Adipocyte (in vitro differentiated cells): ENCODE data around the gene KCNK15.
A peak's percentile ranks its signal among the peaks of the same experiment; 100 is the strongest.

ENCODE experiments used
- DNase-seq: peaks from one replicate; pipeline ENCODE4 v3.0.0-alpha.2; 2015; ENCODE audit warnings: low read depth
- H3K27me3 ChIP-seq: replicated peaks from 2 replicates; pipeline ENCODE4 v1.7.0; 2013; ENCODE audit warnings: mild to moderate bottlenecking, low read length, moderate library complexity; ENCODE audit not compliant: control insufficient read depth, insufficient read depth
- H3K36me3 ChIP-seq: 2 replicates; pipeline ENCODE4 v1.7.0; 2013; ENCODE audit warnings: low read length, mild to moderate bottlenecking, moderate library complexity; ENCODE audit not compliant: control insufficient read depth, insufficient read depth, severe bottlenecking
- H3K4me1 ChIP-seq: 2 replicates; pipeline ENCODE4 v1.7.0; 2013; ENCODE audit warnings: mild to moderate bottlenecking, low read length, moderate library complexity; ENCODE audit not compliant: control insufficient read depth, insufficient read depth
- H3K4me3 ChIP-seq: 2 replicates; pipeline ENCODE4 v1.7.0; 2013; ENCODE audit warnings: mild to moderate bottlenecking, low read length, moderate library complexity
- H3K9ac ChIP-seq: 2 replicates; pipeline ENCODE4 v1.7.0; 2013; ENCODE audit warnings: mild to moderate bottlenecking, low read length, moderate library complexity
- H3K9me3 ChIP-seq: 2 replicates; pipeline ENCODE4 v1.7.0; 2013; ENCODE audit warnings: mild to moderate bottlenecking, low read length, moderate library complexity; ENCODE audit not compliant: control insufficient read depth

Gene KCNK15

GRCh38 chr20:44739942-44740341, 5.7 kb upstream of the KCNK15 start:
- Histone ChIP-seq H3K4me1 (peaks cover 48% of the 10 kb centered on the region), H3K36me3 (no peaks in the 10 kb centered on the region), H3K9ac (peak overlapping the region; percentile 79), H3K27me3 (no peaks in the 10 kb centered on the region), H3K4me3 (peak overlapping the region; percentile 31), H3K9me3 (no peaks in the 10 kb centered on the region)
- no peak for DNase-seq

GRCh38 chr20:44742304-44743079, 3.2 kb upstream of the KCNK15 start:
- peak overlapping the region; percentile 66 for H3K9ac ChIP-seq
- DNase-seq = no peak
- no peak overlapping the region for H3K4me3 ChIP-seq

GRCh38 chr20:44743080-44743701, 2.5 kb upstream of the KCNK15 start:
- Histone ChIP-seq H3K27me3 (no peaks in the 10 kb centered on the region), H3K4me3 (no peak overlapping the region), H3K36me3 (no peaks in the 10 kb centered on the region), H3K4me1 (peaks cover 55% of the 10 kb centered on the region), H3K9me3 (no peaks in the 10 kb centered on the region), H3K9ac (no peak overlapping the region)
- DNase-seq = no peak

More at GRCh38 chr20:44742304-44743079, 3.2 kb upstream of the KCNK15 start:
- Histone ChIP-seq H3K4me1 (peaks cover 50% of the 10 kb centered on the region), H3K9me3 (no peaks in the 10 kb centered on the region), H3K36me3 (no peaks in the 10 kb centered on the region), H3K27me3 (no peaks in the 10 kb centered on the region)

- no peak for DNase-seq
- Histone ChIP-seq H3K36me3 (no peaks in the 10 kb centered on the region), H3K4me1 (peaks cover 50% of the 10 kb centered on the region), H3K9ac (no peak overlapping the region), H3K9me3 (no peaks in the 10 kb centered on the region), H3K4me3 (no peak overlapping the region), H3K27me3 (no peaks in the 10 kb centered on the region)
These were observed 1.6 kb upstream of the KCNK15 start for GRCh38 chr20:44743916-44744655.

GRCh38 chr20:44745122-44745597, 505 bp upstream of the KCNK15 start:
- peaks cover 5% of the 10 kb centered on the region for H3K27me3 ChIP-seq
- no peak for DNase-seq
- H3K4me1 ChIP-seq = peaks cover 39% of the 10 kb centered on the region
- no peak overlapping the region for H3K9ac ChIP-seq
- peak overlapping the region; percentile 80 for H3K4me3 ChIP-seq
- no peaks in the 10 kb centered on the region for H3K9me3 ChIP-seq
- H3K36me3 ChIP-seq = no peaks in the 10 kb centered on the region

- peak overlapping the region; percentile 80 for H3K4me3 ChIP-seq
- DNase-seq = no peak
- H3K9me3 ChIP-seq = no peaks in the 10 kb centered on the region
- H3K4me1 ChIP-seq = peaks cover 28% of the 10 kb centered on the region
- H3K27me3 ChIP-seq = peaks cover 16% of the 10 kb centered on the region
- peak overlapping the region; percentile 84 for H3K9ac ChIP-seq
- H3K36me3 ChIP-seq = no peaks in the 10 kb centered on the region
These were observed 901 bp downstream of the KCNK15 start for GRCh38 chr20:44746367-44747165.

GRCh38 chr20:44747166-44748004, 1.7 kb downstream of the KCNK15 start:
- Histone ChIP-seq H3K9ac (peak overlapping the region; percentile 84), H3K36me3 (no peaks in the 10 kb centered on the region), H3K9me3 (no peaks in the 10 kb centered on the region), H3K4me3 (peak overlapping the region; percentile 80), H3K27me3 (peaks cover 23% of the 10 kb centered on the region), H3K4me1 (peaks cover 28% of the 10 kb centered on the region)
- DNase-seq = peak; percentile 91

GRCh38 chr20:44748005-44748370, 2.3 kb downstream of the KCNK15 start:
- H3K9ac ChIP-seq = peak overlapping the region; percentile 84
- peaks cover 29% of the 10 kb centered on the region for H3K27me3 ChIP-seq
- DNase-seq = no peak
- no peaks in the 10 kb centered on the region for H3K36me3 ChIP-seq
- peak overlapping the region; percentile 80 for H3K4me3 ChIP-seq
- no peaks in the 10 kb centered on the region for H3K9me3 ChIP-seq
- peaks cover 29% of the 10 kb centered on the region for H3K4me1 ChIP-seq

- no peak for DNase-seq
- Histone ChIP-seq H3K27me3 (peaks cover 42% of the 10 kb centered on the region), H3K9me3 (no peaks in the 10 kb centered on the region), H3K36me3 (no peaks in the 10 kb centered on the region), H3K9ac (no peak overlapping the region), H3K4me3 (no peak overlapping the region), H3K4me1 (peaks cover 29% of the 10 kb centered on the region)
These were observed 4.6 kb downstream of the KCNK15 start for GRCh38 chr20:44750081-44750805.
